ENCODE measurements around the gene ANKRD27.
"Not testable (repeated sequence)": the region's sequence is repeated elsewhere in the genome, so short reads cannot be mapped to it uniquely, and the experiment has no call there.

Gene ANKRD27

DNA sequence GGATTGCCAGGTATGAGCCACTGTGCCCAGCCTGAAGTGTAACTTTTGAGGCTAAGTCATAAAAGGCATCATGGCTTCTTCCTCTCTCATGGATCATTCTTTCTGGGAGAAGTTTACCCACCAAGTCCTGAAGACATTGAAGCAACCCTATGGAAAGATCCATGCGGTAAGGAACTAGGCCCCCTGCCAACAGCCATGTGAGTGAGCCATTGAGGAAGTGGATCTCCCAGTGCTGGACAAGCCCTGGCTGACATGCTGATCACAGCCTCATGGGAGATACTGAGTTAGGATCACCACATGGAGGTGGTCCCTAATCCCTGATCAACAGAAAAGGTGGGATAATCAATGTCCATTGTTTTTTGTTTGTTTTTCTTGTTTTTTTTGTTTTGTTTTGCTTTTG, 13.3 kb upstream of the ANKRD27 start:
- no peak for DNase-seq

- no peak for DNase-seq
Measured at GRCh38 chr19:32687681-32688080, 12.7 kb upstream of the ANKRD27 start.

DNA sequence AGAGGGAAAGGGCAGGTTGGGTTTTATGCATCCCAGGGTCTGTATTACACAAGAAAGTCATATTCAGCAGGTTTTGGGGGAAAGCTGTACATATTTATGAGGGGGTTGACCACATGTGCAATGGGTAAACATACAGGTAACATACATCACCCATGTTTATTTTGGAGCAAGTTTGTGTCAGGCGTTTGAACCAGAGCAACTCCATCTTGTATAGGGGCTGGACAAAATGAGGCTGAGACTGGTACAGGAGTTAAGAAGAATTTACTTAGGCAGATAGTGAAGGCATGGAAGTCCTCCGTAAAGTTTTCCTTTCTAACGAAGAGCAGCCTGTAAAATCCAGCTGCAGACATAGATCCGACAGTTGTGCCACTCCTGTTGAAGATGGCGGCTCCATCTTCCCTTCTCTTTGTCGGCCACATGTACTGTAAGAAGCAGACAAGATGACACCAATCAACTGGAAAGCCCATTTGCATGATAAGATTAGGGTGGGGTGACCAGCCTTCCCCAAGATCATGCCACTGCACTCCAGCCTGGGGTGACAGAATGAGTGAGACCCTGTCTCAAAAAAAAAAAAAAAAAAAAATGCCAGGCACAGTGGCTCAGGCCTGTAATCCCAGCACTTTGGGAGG, 12.0 kb upstream of the ANKRD27 start:
- no peak for DNase-seq

DNA sequence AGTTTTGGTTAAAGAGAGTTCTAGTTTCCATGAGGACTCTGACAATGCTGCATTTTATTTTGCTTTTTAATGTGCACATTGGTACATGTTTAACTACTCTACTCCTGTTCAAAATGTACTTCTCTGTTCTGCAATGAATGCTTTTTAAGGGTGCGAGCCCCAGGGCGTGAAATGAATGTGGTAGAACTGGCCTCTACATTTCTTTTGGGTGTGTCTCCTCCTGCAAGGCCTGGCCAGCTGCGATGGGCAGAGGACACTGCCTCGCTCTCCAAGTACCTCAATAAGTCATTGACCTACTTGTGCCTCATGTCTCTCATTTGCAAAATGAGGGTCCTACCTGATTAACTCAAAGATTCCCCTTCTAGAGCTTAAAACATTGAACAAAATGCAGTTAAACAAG, 7.3 kb upstream of the ANKRD27 start:
- no peak for DNase-seq

DNA sequence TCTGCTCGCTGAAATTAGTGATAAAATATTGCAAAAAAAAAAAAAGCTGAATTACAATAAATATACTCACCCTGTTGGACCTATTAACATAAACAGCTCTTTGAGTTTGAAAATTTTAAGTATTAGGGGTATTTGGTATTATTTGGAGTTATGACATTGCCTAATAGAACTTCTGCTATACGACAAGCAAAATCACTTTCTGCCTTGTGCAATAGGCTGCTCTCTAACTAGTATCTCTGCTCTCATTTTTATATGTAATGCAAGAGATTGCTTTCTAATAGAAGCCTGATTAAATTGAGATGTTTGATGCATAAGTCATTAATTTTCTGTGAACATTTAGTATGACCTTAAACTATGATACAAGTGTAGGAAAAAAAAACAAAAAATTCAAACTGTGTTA, 6.0 kb upstream of the ANKRD27 start:
- DNase-seq, result no peak

GRCh38 chr19:32677657-32678056, 2.7 kb upstream of the ANKRD27 start:
- no peak for DNase-seq

- DNase-seq, result no peak
Measured at GRCh38 chr19:32676895-32677359, 1.9 kb upstream of the ANKRD27 start.

GRCh38 chr19:32676186-32676894, 1.4 kb upstream of the ANKRD27 start:
- no peak for DNase-seq

GRCh38 chr19:32675720-32676185, 773 bp upstream of the ANKRD27 start, which contains the start of gene RGS9BP:
TSS of gene RGS9BP (plus strand) at chr19:32675848. CDS start at chr19:32676264, 416 bp downstream.
- peak; percentile 61 for DNase-seq

DNA sequence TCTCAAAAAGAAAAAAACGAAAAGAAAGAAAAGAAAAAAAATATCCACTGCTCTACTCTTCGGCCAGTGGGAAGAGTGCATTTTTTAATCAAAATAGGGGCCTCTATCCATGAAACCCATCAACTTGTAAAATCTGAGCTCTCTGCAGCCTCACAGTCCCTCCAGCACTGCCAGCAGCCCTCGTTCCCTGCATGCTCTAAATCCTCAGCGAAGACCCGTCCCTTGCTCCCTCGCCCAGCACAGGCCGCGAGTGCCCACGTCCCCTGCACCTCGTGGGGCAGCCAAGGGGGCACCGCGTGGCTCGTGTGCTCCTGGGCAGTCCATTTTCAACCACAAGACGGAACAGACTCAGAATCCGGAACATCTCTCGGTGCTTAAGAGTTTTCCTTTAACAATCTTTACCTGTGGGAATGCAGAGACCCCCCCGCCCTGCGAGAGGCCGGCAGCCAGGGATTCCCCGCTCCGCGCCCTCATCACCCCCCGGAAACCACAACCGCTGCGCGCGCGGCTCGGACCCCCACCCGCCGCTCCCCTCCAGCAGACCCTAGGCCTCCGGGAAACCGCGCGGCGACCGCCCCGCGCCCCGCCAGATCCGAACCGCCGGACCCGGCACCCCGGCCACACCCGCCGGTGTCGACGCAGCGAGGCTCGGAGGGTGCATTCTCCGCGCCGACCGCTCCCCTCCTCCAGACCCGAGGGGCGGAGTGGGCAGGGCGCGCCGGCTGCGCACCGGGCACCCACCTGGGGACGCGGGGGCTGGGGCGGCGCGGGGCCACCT, 638 bp downstream of the ANKRD27 start:
- no peak for DNase-seq

DNA sequence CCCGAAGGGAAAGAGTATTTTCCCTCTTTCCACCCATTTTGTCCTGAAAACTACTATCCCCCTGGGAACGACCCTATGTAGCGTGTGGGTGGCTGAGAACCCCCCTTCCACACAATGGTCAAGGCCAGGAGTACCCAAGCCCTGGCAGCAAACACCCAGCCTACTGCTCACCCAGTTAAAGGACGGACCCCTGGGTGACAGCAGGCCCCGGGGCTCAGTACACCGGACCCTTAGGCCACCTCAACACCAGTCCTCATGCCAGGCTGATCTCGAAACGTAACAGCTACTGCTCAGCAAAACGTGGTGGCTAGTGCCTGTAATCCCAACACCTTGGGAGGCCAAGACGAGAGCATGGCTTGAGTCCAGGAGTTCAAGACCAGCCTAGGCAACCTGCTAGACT, 1.4 kb downstream of the ANKRD27 start:
- no peak for DNase-seq

GRCh38 chr19:32672841-32673240, 2.1 kb downstream of the ANKRD27 start:
- DNase-seq, result no peak

- DNase-seq, result no peak
Measured at GRCh38 chr19:32671883-32672593, 2.9 kb downstream of the ANKRD27 start.

DNA sequence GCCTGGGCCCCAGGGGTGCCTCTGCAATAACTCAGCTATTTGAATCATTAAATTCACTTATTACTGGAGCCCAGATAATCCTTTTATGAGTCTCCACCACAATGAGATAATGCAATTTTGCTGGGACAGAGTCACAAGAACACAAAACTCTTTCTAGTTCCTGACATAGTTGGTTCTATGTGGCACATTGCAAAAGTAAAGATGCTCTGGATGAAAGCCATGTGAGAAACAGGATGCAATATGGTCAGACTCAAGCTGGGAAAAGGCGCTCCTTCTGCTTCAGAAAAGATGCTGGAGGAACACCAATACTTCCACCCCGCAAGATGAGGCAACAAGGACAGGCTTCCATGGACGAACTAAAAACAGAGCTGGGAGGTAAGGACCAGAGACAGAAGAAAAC, 5.7 kb downstream of the ANKRD27 start:
- DNase-seq, result no peak

DNA sequence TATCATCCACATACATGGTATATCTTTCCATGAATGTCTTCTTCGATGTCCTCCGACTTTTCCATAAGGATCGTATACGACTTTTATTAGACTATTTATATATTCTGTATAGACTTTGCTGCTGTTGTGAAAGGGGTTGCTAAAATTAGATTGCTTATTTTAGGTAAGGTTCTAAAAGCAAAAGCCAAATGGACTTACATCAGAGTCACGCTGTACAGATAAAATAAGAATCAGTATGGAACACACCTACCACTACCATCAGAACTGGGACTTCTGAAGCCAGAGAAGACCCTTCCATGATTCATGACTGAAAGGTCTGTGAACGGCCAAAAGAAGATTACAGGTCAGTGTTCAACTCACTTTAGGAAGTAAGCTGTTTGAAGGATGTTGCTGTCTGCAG, 8.9 kb downstream of the ANKRD27 start:
- no peak for DNase-seq

DNA sequence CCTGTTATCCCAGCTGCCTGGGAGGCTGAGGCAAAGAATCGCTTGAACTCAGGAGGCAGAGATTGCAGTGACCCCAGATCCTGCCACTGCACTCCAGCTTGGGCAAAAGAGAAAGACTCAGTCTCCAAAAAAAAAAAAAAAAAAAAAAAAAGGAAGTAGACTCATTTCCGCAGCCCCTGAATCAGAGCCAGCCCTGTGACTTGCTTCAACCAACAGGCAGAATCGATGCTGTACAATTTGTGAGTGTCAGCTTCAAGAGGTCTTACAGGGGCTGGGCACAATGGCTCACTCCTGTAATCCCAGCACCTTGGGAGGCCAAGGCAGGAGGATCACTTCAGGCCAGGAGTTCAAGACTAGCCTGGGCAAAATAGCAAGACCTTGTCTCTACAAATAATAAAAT, 12.8 kb downstream of the ANKRD27 start:
- no peak for DNase-seq

GRCh38 chr19:32661318-32661717, 13.7 kb downstream of the ANKRD27 start:
- no peak for DNase-seq

DNA sequence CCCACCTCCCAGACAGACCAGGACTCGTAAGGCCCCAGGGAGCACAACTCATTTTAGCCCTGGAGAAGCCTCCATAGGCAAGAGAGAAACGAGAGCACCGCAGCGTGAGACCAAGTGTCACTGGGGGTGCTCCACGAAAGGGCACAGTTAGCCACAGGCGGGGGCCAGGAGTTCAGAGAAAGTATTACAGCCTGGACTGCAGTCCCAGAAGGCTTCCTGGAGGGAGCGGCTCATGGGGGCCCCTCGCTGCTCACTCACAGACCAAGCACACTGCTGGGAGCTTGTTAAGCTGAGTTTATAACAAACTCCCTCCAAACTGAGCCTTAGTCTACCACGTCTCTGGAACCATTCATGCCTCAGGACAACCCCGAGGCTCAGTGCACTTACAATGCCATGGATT, 16.5 kb downstream of the ANKRD27 start:
- DNase-seq, result no peak

GRCh38 chr19:32658075-32658474, 16.9 kb downstream of the ANKRD27 start:
- no peak for DNase-seq

DNA sequence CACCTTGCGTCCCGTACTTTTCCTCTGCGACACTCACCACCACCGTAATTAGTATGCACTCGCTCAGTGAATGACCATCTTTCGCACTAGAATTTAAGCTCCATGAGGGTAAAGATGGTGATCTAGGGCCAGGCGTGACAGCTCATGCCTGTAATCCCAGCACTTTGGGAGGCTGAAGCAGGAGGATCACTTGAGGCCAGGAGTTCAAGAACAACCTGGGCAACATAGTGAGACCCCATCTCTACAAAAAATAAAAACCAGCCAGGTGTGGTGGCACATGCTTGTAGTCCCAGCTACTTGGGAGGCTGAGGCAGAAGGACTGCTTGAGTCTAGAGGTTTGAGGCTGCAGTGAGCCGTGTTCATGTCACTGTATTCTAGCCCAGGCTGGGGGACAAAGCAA, 18.6 kb downstream of the ANKRD27 start:
- DNase-seq, result not testable (repeated sequence)

- no peak for DNase-seq
Measured at GRCh38 chr19:32653599-32653915, 21.4 kb downstream of the ANKRD27 start.

GRCh38 chr19:32652894-32653598, 21.9 kb downstream of the ANKRD27 start:
- no peak for DNase-seq

DNA sequence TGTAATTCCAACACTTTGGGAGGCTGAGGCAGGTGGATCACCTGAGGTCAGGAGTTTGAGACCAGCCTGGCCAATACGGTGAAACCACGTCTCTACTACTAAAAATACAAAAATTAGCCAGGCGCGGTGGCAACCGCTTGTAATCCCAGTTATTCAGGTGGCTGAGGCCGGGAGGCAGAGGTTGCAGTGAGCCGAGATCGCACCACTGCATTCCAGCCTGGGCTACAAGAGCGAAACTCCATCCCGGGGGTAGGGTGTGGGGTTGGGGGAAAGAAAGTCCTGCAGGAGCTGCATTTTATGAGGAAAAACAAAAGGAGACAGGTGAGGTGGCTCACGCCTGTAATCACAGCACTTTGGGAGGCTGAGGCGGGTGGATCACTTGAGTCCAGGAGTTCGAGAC, 22.6 kb downstream of the ANKRD27 start:
- not testable (repeated sequence) for DNase-seq
